HCT116 (cell line): Measurements from ENCODE around the gene LRRTM3.

Experiments used
- ATF3 ChIP-seq: IDR thresholded peaks from 2 replicates; pipeline ENCODE4 v1.6.1; 2012
- CTCF ChIP-seq, 3 experiments: fragments of 200-600 bp in 1 of 3; sonication (generic) in 1 of 3; IDR thresholded peaks in 2 of 3; conservative IDR thresholded peaks in 1 of 3; 2 replicates each; pipeline ENCODE4 v1.5.1; 2012 to 2017; ENCODE audit warnings: low read depth in 2 of 3, low read length in 2 of 3, antibody characterized with exemption in 1 of 3, borderline replicate concordance in 1 of 3, control low read depth in 1 of 3, mild to moderate bottlenecking in 1 of 3, mixed read lengths in 1 of 3, mixed run types in 1 of 3, moderate library complexity in 1 of 3; ENCODE audit not compliant: insufficient read depth in 1 of 3
- ELF1 ChIP-seq: IDR thresholded peaks from 2 replicates; pipeline ENCODE4 v1.6.1; 2012; ENCODE audit warnings: low read depth, borderline replicate concordance
- EZH2 ChIP-seq: fragments of 200-600 bp; sonication (generic); IDR thresholded peaks from 2 replicates; pipeline ENCODE4 v1.6.1; 2017; ENCODE audit warnings: antibody characterized with exemption, mixed run types
- EZH2phosphoT487 ChIP-seq: fragments of 200-600 bp; IDR thresholded peaks from 2 replicates; pipeline ENCODE4 v1.6.1; 2018; ENCODE audit warnings: antibody characterized with exemption, borderline replicate concordance
- JUND ChIP-seq: IDR thresholded peaks from 2 replicates; pipeline ENCODE4 v1.6.1; 2012
- POLR2A ChIP-seq: IDR thresholded peaks from 2 replicates; pipeline ENCODE4 v1.7.0; 2011; ENCODE audit warnings: borderline replicate concordance; ENCODE audit not compliant: insufficient read depth, insufficient read length; ENCODE audit errors: extremely low read depth
- POLR2AphosphoS5 ChIP-seq: IDR thresholded peaks from 2 replicates; pipeline ENCODE4 v1.6.1; 2011; ENCODE audit warnings: mild to moderate bottlenecking, low read depth, low read length, moderate library complexity
- RAD21 ChIP-seq: IDR thresholded peaks from 2 replicates; pipeline ENCODE4 v1.6.1; 2012; ENCODE audit warnings: low read depth, mild to moderate bottlenecking
- REST ChIP-seq: IDR thresholded peaks from 2 replicates; pipeline ENCODE4 v1.6.1; 2012; ENCODE audit warnings: low read depth
- SIN3A ChIP-seq: IDR thresholded peaks from 2 replicates; pipeline ENCODE4 v1.6.1; 2012; ENCODE audit warnings: low read depth
- SP1 ChIP-seq: IDR thresholded peaks from 2 replicates; pipeline ENCODE4 v1.6.1; 2012; ENCODE audit warnings: low read depth
- YY1 ChIP-seq: IDR thresholded peaks from 2 replicates; pipeline ENCODE4 v1.6.1; 2011; ENCODE audit warnings: low read length, low read depth, moderate library complexity, mild to moderate bottlenecking; ENCODE audit not compliant: insufficient replicate concordance; ENCODE audit errors: extremely low read depth
- ZNF274 ChIP-seq: fragments of 200-500 bp; sonication (Bioruptor generic); IDR thresholded peaks from 2 replicates; pipeline ENCODE4 v1.6.1; 2014; ENCODE audit warnings: mild to moderate bottlenecking, low read depth, low read length, inconsistent platforms

GRCh38 chr10:67050415-67050814, 124.6 kb downstream of the LRRTM3 start:
- TF ChIP-seq REST (no peak), POLR2A (no peak), SP1 (no peak), CTCF (IDR thresholded peaks at IDR 0.05 in 2 of 3, conservative IDR thresholded peaks at IDR 0.05 in 1 of 3; ENCODE audit: borderline replicate concordance in 1 of 3, insufficient read depth in 1 of 3, low read depth in 2 of 3, low read length in 2 of 3) (no peak), SIN3A (no peak), RAD21 (no peak), POLR2AphosphoS5 (no peak), ZNF274 (no peak), ATF3 (no peak), EZH2 (no peak), JUND (no peak), YY1 (no peak), ELF1 (no peak), EZH2phosphoT487 (no peak)
